Measurements from ENCODE around the gene TRIP4.

The TRIP4 gene

DNA sequence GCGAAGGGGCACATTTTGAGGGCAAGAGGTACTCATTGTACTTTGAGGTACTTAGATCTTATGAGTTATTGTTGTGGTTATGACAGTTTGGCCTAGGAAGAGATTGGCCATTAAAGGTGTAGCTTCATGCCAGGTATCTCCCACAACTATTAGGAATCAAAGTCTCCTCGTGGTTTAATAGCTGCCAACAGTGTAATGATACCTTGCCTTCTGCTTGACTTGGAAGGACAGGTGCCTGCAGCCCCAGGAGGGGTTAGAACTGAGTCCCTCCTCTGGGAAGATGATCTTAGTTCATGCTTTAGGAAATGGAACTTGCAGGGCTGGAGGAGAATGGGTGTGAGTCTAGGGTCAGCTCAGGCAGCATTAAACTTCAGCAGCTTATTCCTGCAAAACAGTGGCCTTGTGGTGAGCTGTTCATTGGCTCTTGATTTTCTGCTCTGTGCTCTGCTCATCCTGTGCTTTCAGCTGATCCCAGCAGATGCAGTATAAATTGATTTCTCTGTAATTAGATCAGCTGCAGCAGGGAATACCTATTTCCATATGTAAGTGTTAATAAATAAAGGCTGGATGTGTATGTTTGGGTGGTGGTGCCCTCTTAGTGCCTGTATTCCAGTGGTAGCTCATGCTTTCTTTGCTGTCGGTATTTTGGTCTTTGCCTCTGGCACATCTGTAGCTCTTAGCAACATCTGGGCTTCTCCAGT, 113.2 kb downstream of the TRIP4 start:
- no peak for DNase-seq

DNA sequence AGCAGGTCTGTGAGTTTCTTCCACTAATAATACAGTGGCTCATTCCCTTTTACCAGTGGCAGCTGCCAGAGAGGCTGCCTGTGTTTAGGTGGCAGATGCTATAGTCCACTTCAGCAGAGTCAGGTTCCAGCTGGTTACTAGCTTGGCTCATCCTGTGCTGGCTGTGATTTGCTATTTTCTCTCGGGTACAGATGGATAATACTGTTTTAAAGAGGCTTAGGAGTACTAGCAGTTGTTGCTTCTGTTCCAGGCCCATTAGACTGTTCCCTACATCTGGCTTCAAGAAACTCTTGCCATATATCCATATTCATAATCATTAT, 113.7 kb downstream of the TRIP4 start:
- peak; percentile 100 for DNase-seq

DNA sequence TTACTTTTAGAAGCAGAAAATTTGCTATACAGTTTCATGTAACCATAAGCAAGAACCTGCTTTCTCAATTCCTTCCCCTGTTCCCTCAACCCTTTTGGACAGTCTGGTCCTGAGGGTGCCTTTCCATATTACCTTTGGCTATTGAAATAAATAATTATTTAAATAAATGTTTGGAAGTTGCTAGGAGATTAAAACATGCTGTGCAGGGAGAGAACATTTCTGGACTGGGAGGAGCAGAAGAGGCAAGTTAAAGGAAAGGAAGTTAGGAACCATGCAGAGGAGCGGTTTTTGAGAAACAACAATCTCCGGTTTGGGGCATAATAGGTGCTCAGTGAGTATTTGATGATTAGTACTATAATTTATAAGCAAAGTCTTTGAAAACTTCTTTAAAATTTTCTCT, 114.5 kb downstream of the TRIP4 start:
- no peak for DNase-seq

DNA sequence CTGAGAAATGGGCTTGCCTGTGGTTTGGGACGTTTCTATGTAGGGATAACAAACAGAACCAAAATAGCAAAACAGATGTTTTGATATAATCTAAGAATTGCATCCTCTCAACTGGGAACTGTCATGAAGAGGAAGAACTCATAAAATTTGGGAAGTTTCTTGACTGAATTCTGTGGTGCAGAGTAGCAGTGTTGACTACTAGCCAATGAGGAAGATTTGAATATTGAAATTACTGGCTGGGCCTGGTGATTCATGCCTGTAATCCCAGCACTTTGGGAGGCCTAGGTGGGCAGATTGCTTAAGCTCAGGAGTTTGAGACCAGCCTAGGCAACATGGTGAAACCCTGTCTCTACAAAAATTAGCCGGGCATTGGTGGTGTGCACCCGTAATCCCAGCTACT, 114.9 kb downstream of the TRIP4 start:
- DNase-seq: no peak

DNA sequence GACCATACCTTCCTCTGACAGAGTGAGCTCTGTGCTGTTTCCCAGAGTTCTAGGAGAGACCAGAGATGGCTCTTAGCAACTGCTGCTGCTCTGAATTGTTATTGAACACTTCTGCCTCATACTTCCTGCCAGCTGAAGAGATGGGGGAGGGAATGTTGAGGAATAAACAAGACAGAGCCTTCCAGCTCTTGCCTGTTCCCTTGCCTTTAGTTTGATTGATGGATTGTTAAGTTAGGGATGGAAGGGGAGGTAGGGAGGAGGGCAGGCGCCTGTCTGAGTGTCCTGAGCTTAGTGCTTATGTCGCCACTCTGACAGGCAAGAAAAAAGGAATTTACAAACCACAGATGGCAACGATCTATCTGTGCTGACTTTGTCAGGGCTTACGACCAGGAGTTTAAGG, 115.6 kb downstream of the TRIP4 start:
- DNase-seq: peak; percentile 72

DNA sequence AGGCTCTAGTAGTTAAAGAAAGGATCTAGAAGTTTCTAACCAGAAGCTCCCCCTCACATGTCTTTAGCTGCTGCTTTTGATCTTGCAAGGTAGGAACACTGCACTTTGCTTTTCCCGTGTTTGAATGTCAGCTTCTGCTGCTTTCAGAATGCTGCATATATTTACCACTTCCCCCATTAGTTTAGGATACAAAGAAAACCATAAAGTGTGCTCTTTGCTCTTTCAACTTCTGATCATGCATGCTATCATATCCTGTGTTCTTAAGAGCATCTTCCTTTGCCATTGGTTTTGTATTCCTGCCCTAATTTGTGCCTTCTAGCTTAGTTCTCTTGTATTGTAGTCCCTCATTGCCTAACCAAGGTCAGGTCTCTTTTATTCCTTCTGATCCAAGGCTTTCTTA, 116.0 kb downstream of the TRIP4 start:
- DNase-seq: no peak

Measured in NCI-H524 treated with DMSO at 0.1 percent for 48 hours (cell line).